Measurements from ENCODE around the gene MPG.

Gene MPG

GRCh38 chr16:50769-51591 lies 27.0 kb upstream of the MPG start:
- DNase-seq, result no peak

GRCh38 chr16:53346-54236 lies 24.4 kb upstream of the MPG start, which contains the start of the genes POLR3K and SNRNP25:
Gene POLR3K, minus strand, starts transcription at chr16:53608. Its CDS starts 22 bp downstream, at chr16:53586.
Gene SNRNP25, plus strand, starts transcription at chr16:53828. Its CDS starts 189 bp downstream, at chr16:54017.
- peak; percentile 89 for DNase-seq

- no peak for DNase-seq
Observed at GRCh38 chr16:54237-54581, 23.8 kb upstream of the MPG start.

GRCh38 chr16:55571-56136 lies 22.4 kb upstream of the MPG start:
- DNase-seq, result no peak

DNA sequence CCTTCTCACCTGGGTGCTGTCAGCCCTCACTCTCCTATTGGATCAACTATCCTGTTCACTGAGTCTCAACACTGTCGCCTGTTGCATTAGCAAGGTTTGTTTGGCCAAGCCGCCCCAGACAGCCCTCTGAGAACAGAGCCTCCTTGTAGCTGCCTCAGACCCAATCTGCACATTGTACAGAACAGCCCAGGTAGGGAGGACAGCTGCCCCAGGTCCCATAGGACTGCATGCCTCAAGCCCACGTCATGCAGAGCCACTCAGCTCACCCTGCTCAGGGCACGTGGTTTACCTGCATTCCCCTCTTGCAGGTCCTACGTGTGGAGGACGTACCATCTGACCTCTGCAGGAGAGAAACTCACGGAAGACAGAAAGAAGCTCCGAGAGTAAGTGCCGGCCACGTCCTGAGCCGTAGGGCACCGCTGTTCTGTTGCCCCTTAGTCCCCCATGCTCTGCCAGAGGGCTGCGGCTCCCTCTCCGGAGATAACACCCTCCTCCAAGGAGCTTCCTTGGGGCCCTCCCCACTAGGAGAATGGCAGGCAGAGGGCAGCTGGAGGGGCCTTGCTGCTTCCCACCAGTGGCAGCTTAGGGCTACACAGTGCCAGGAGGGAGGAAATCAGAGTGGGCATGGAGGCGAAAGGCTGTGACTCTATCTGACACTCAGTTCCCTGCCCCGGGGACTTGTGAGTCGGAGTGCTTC lies 21.6 kb upstream of the MPG start:
- no peak for DNase-seq

DNA sequence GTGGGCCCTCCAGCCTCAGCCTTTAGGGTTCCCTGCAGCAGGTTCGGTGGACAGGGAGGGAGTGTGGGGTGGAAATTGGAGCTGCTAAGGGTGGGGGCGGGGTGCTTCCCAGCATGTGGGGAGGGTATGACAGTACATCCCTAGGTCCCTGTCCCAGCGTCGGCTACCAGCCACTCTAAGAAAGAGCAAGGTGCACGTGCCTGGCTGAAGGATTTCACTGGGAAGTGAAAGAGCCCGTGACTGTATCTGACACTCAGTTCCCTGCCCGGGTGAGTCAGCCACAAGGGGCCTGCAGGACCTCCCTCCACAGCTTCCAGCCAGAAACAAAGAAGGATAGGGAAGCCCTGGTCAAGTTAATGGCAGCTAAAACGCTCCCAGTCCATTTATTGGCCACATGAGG lies 20.3 kb upstream of the MPG start:
- no peak for DNase-seq

- DNase-seq, result no peak
Observed at GRCh38 chr16:58491-59439, 19.3 kb upstream of the MPG start.

DNA sequence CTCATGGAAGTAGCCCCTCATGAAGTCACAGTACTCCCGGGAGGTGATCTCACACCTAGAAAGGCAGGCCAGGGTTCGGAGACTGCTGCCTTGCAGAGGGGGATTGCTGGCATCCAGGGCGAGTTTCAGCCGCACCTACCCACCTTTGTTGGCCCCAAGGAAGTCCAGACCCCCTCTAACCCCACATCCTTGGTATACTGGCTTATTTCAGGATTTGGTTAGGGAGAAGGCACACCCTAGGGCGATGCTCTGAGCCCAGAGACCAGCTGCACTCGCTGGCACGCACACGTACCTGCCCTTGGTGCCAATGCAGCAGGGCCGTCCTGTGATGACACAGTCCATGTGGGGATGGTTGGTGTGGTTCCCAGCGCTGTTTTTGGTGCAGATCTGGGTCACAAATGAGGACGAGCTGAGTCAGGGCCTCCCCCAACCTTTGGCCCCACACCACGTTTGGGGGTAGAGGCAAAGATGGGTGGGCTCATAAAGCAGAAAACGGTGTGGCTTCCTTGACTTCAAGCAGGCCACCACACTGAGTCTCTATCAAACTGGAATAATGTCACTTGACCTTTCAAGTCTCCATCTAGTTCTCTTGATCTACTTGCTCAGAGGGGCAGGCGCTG lies 18.5 kb upstream of the MPG start:
- no peak for DNase-seq

DNA sequence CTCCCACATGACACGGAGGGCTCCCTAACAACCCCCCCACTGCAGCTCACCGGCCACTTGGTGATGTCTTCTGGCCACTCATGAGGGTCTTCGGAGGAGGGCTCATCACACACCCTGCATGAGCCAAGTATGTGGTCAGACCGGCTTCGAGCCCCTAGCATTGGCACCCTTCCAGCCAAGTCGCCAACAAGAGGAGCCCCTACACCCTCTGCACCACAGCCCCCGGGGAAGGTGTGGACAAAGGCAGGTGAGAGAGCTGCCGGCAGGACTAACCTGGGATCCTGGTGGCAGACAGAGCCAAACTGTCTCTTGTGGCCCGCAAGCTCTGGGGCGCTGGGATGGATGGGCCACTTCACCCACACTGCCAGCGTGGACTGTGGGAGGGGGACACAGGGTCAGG lies 17.9 kb upstream of the MPG start:
- no peak for DNase-seq

DNA sequence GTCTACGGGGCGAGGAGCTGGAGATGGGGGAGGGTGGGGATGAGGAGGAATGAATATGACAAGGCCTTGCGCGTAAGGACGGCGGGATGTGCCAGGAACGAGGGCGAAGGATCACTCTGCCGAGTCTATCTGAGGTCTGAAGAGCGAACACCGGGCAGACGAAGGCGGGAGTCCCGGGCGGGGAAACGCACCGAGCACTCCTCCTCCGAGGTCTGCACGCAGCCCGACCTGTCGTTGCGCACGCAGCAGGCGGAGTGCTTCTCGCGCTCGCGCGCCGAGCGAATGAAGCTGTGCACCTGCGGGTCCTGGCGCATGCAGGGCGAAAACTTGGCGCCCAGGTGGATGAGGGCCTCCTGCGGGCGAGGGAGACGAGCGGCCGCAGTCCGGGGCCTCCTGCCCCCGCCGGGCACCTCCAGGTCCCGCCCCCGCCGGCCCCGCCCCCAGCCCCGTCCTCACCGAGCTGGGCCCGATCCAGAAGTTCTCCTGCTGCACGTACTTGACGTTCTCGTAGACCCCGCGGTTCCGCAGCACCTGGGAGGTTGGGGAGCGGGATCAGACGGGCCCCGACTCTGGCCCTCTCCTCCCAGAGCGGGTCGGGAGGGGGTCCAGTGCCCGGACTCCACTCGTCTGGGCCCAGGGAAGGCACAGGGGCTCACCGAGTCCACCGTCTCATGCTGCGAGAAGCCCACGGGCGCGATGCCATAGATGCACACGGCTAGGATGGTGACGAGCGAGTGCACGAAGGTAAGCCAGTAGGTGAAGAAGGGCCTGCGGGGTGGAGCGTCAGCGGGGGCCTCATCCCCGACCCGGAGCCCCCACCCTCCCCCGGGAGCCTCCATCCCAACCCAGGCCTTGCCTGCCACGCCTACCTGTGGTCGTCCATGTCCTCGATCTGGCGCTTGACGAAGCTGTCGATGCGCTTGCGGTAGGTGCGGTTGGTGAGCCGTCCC lies 16.8 kb upstream of the MPG start:
- no peak for DNase-seq

- DNase-seq, result no peak
Observed at GRCh38 chr16:61879-62281, 16.1 kb upstream of the MPG start.

GRCh38 chr16:62283-62967 lies 15.6 kb upstream of the MPG start:
- DNase-seq, result no peak

- no peak for DNase-seq
Observed at GRCh38 chr16:62968-63391, 15.0 kb upstream of the MPG start.

- DNase-seq, result no peak
Observed at GRCh38 chr16:63466-63865, 14.6 kb upstream of the MPG start.

- no peak for DNase-seq
Observed at GRCh38 chr16:63998-64913, 13.8 kb upstream of the MPG start.

GRCh38 chr16:64914-65255 lies 13.1 kb upstream of the MPG start:
- DNase-seq, result no peak

DNA sequence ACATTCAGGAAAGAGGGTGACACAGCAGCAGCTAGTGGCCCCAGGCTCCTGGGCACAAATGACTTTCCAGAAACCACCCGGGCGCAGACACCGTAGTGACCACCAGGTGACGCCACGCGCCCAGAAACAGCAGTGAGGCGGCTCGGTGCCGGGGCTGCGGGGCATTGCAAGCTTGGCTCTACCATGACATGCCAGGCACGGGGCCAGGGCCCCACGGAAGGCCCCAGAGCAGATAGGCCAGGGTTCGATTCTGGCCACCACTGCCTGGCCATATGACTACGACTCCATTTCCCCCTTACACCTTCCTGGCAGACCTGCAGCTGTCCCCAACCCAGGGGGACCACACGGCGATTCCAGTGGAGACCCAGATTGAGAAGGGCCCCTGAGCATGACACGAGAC lies 12.3 kb upstream of the MPG start:
- DNase-seq, result no peak
